Muscle of leg (tissue), 11 donors: Measurements from ENCODE around the gene CD200R1L. TPM values are rescaled to one million over a fixed set of nuclear protein-coding genes. Genes with fewer than 3 reads are reported as not detected.
"Not testable (repeated sequence)": the region's sequence is repeated elsewhere in the genome, so short reads cannot be mapped to it uniquely, and the experiment has no call there.

Experiments used
- DNase-seq: peaks from one replicate; pipeline ENCODE4 v3.0.0; 2013
- H3K27ac ChIP-seq: one replicate; pipeline ENCODE4 v1.5.1; 2013; ENCODE audit warnings: mild to moderate bottlenecking, low read length, control low read depth
- H3K27me3 ChIP-seq: one replicate; pipeline ENCODE4 v1.6.1; 2013; ENCODE audit warnings: low read length; ENCODE audit not compliant: control insufficient read depth, insufficient read depth
- H3K36me3 ChIP-seq: one replicate; pipeline ENCODE4 v1.6.1; 2013; ENCODE audit warnings: low read length; ENCODE audit not compliant: control insufficient read depth, insufficient read depth
- H3K4me1 ChIP-seq: one replicate; pipeline ENCODE4 v1.6.1; 2013; ENCODE audit warnings: low read length; ENCODE audit not compliant: control insufficient read depth, insufficient read depth
- H3K4me3 ChIP-seq: one replicate; pipeline ENCODE4 v1.5.1; 2013; ENCODE audit warnings: low read length, control low read depth
- H3K9me3 ChIP-seq: replicated peaks from 2 replicates; pipeline ENCODE4 v1.6.1; 2013; ENCODE audit warnings: low read depth, low read length; ENCODE audit not compliant: control insufficient read depth
- WGBS: methylation state at CpG from one replicate; pipeline ENCODE4 v1.1.5; 2013; ENCODE audit warnings: missing lambda C conversion rate; ENCODE audit not compliant: insufficient coverage; 5-methylcytosine and 5-hydroxymethylcytosine counted together
- polyA plus RNA-seq, 8 donors: library from polyadenylated mRNA; unstranded; fragments of 120-200 nt; gene quantifications; one replicate each; pipeline versions ENCODE4 v1.2.1 to v1.2.3, GENCODE V29; 2013; ENCODE audit warnings: inconsistent platforms in 1 of 8, low replicate concordance in 1 of 8; ENCODE audit not compliant: insufficient read length in 8 of 8, insufficient read depth in 1 of 8
- total RNA-seq: library from RNA; stranded (reverse); fragments of 120-200 nt; gene quantifications from one replicate; pipeline ENCODE4 v1.2.4, GENCODE V29; 2013

The CD200R1L gene
- total and polyA plus RNA-seq, 9 donors = not detected

- no peaks in the 10 kb centered on the region for H3K36me3 ChIP-seq
- no peak overlapping the region for H3K27ac ChIP-seq
- peaks cover 10% of the 10 kb centered on the region for H3K9me3 ChIP-seq
- no peaks in the 10 kb centered on the region for H3K4me1 ChIP-seq
- no peaks in the 10 kb centered on the region for H3K27me3 ChIP-seq
- WGBS = no CpG with 5 or more reads among the region's 2 CpGs
- no peak overlapping the region for H3K4me3 ChIP-seq
- no peak for DNase-seq
Observed at GRCh38 chr3:112865757-112866156, 19.1 kb upstream of the CD200R1L start.

- H3K27ac ChIP-seq = no peak overlapping the region
Observed at GRCh38 chr3:112860898-112861297, 14.2 kb upstream of the CD200R1L start.

GRCh38 chr3:112858410-112859069 lies 11.9 kb upstream of the CD200R1L start:
- peak; percentile 37 for DNase-seq
- no peak overlapping the region for H3K27ac ChIP-seq
- H3K4me3 ChIP-seq = no peak overlapping the region
- H3K36me3 ChIP-seq = no peaks in the 10 kb centered on the region
- no CpG with 5 or more reads among the region's 2 CpGs for WGBS
- no peaks in the 10 kb centered on the region for H3K27me3 ChIP-seq
- H3K9me3 ChIP-seq = no peaks in the 10 kb centered on the region
- no peaks in the 10 kb centered on the region for H3K4me1 ChIP-seq

More at GRCh38 chr3:112860898-112861297, 14.2 kb upstream of the CD200R1L start:
- H3K36me3 ChIP-seq = no peaks in the 10 kb centered on the region
- no peaks in the 10 kb centered on the region for H3K27me3 ChIP-seq
- no peak for DNase-seq
- H3K4me3 ChIP-seq = no peak overlapping the region
- H3K4me1 ChIP-seq = no peaks in the 10 kb centered on the region
- peaks cover 2% of the 10 kb centered on the region for H3K9me3 ChIP-seq

GRCh38 chr3:112857526-112857925 lies 10.9 kb upstream of the CD200R1L start:
- DNase-seq = no peak

GRCh38 chr3:112856537-112856936 lies 9.9 kb upstream of the CD200R1L start:
- Histone ChIP-seq H3K4me1 (no peaks in the 10 kb centered on the region), H3K4me3 (no peak overlapping the region), H3K36me3 (no peaks in the 10 kb centered on the region), H3K27ac (no peak overlapping the region), H3K9me3 (no peaks in the 10 kb centered on the region), H3K27me3 (no peaks in the 10 kb centered on the region)
- peak; percentile 10 for DNase-seq

More at GRCh38 chr3:112857526-112857925, 10.9 kb upstream of the CD200R1L start:
- H3K9me3 ChIP-seq = no peaks in the 10 kb centered on the region
- no peak overlapping the region for H3K27ac ChIP-seq
- no peaks in the 10 kb centered on the region for H3K4me1 ChIP-seq
- H3K27me3 ChIP-seq = no peaks in the 10 kb centered on the region
- no peaks in the 10 kb centered on the region for H3K36me3 ChIP-seq
- no peak overlapping the region for H3K4me3 ChIP-seq

GRCh38 chr3:112855883-112856282 lies 9.2 kb upstream of the CD200R1L start:
- no peak overlapping the region for H3K4me3 ChIP-seq
- no peak overlapping the region for H3K27ac ChIP-seq
- H3K4me1 ChIP-seq = no peaks in the 10 kb centered on the region
- H3K9me3 ChIP-seq = no peaks in the 10 kb centered on the region
- H3K36me3 ChIP-seq = no peaks in the 10 kb centered on the region
- DNase-seq = no peak
- no peaks in the 10 kb centered on the region for H3K27me3 ChIP-seq

- WGBS = no CpG with 5 or more reads among the region's 3 CpGs
- not testable (repeated sequence) for H3K36me3 ChIP-seq, H3K4me1 ChIP-seq, H3K27me3 ChIP-seq, H3K4me3 ChIP-seq, H3K27ac ChIP-seq, DNase-seq, H3K9me3 ChIP-seq
Observed at GRCh38 chr3:112855074-112855473, 8.4 kb upstream of the CD200R1L start.

- H3K27ac ChIP-seq = no peak overlapping the region
- H3K4me1 ChIP-seq = no peaks in the 10 kb centered on the region
- H3K27me3 ChIP-seq = no peaks in the 10 kb centered on the region
- peaks cover 6% of the 10 kb centered on the region for H3K9me3 ChIP-seq
- H3K36me3 ChIP-seq = no peaks in the 10 kb centered on the region
- no peak for DNase-seq
- WGBS = 79% methylated on average over 2 of the region's 3 CpGs
- no peak overlapping the region for H3K4me3 ChIP-seq
Observed at GRCh38 chr3:112848196-112848595, 1.5 kb upstream of the CD200R1L start.

GRCh38 chr3:112847692-112848091 lies 1.0 kb upstream of the CD200R1L start:
- Histone ChIP-seq H3K36me3 (no peaks in the 10 kb centered on the region), H3K9me3 (peaks cover 6% of the 10 kb centered on the region), H3K27me3 (no peaks in the 10 kb centered on the region), H3K4me1 (no peaks in the 10 kb centered on the region), H3K4me3 (no peak overlapping the region), H3K27ac (no peak overlapping the region)
- 73% methylated on average over 1 of the region's 3 CpGs for WGBS
- no peak for DNase-seq

GRCh38 chr3:112845772-112846171 lies 892 bp downstream of the CD200R1L start:
- peaks cover 6% of the 10 kb centered on the region for H3K9me3 ChIP-seq
- no CpG with 5 or more reads among the region's 1 CpG for WGBS

GRCh38 chr3:112829046-112829445 lies 17.6 kb downstream of the CD200R1L start:
- Histone ChIP-seq H3K9me3 (no peaks in the 10 kb centered on the region), H3K4me3 (no peak overlapping the region), H3K27ac (no peak overlapping the region), H3K4me1 (no peaks in the 10 kb centered on the region), H3K27me3 (no peaks in the 10 kb centered on the region), H3K36me3 (no peaks in the 10 kb centered on the region)
- no peak for DNase-seq
- WGBS = 88% methylated on average over 1 of the region's 4 CpGs

More at GRCh38 chr3:112845772-112846171, 892 bp downstream of the CD200R1L start:
- Histone ChIP-seq H3K27me3 (no peaks in the 10 kb centered on the region), H3K27ac (no peak overlapping the region), H3K36me3 (no peaks in the 10 kb centered on the region), H3K4me3 (no peak overlapping the region), H3K4me1 (no peaks in the 10 kb centered on the region)
- DNase-seq = no peak
